Activated T-helper 2 cell treated with anti-CD3 and anti-CD28 coated beads, Interferon-gamma antibody, Interleukin-2, Interleukin-4, amounts not matched to agents 10 μg/mL and 5 μg/mL and 100 μg/mL, durations not matched to agents 14 hours and 24 hours and 36 hours (primary cell): ENCODE measurements around the gene TRMT10A. TPM values are rescaled to one million over a fixed set of nuclear protein-coding genes. Genes with fewer than 3 reads are reported as not detected.

Experiments used
- DNase-seq: peaks from one replicate; pipeline ENCODE4 v3.0.0; 2021; ENCODE audit warnings: low spot score
- H3K27ac Mint-ChIP-seq: one replicate; pipeline ENCODE4 v1.8.0; 2021; ENCODE audit warnings: mixed read lengths
- H3K27me3 Mint-ChIP-seq: one replicate; pipeline ENCODE4 v1.8.0; 2021; ENCODE audit warnings: low read depth, mixed read lengths
- H3K36me3 Mint-ChIP-seq: one replicate; pipeline ENCODE4 v1.8.0; 2021; ENCODE audit warnings: low read depth, mixed read lengths
- H3K4me1 Mint-ChIP-seq: one replicate; pipeline ENCODE4 v1.8.0; 2021; ENCODE audit warnings: low read depth, mixed read lengths
- H3K4me3 Mint-ChIP-seq: one replicate; pipeline ENCODE4 v1.8.0; 2021; ENCODE audit warnings: low read depth, mild to moderate bottlenecking, moderate library complexity, mixed read lengths
- H3K9me3 Mint-ChIP-seq: one replicate; pipeline ENCODE4 v1.8.0; 2021; ENCODE audit warnings: mixed read lengths
- intact Hi-C: fragments of 100-400 bp; cut with micrococcal nuclease; formaldehyde crosslinking; loops from one replicate; pipeline ENCODE4 v1.15.1; 2023
- total RNA-seq: library from RNA; stranded (reverse); gene quantifications from 2 replicates; pipeline ENCODE4 v1.2.3, GENCODE V29; 2022

The TRMT10A gene
- total RNA-seq, result 7.9 and 8.4 TPM in 2 replicates

- peak within 1 kb of the TSS; percentile 95 for H3K27ac Mint-ChIP-seq
- H3K4me1 Mint-ChIP-seq, result peaks cover 12% of the 10 kb centered on the region
- no peaks in the 10 kb centered on the region for H3K9me3 Mint-ChIP-seq
- peak within 1 kb of the TSS; percentile 92 for H3K4me3 Mint-ChIP-seq
- peak; percentile 93 for DNase-seq
- no peaks in the 10 kb centered on the region for H3K36me3 Mint-ChIP-seq
- intact Hi-C loops, result loop anchor here (1.0 to 5.0 kb wide), 13 partner anchors 56 to 1421 kb away; partner anchors contain the start of genes ADH5, EIF4E, LAMTOR3 and METAP1
- H3K27me3 Mint-ChIP-seq, result peaks cover 16% of the 10 kb centered on the region
Measured at GRCh38 chr4:99563310-99564186, at the start of gene TRMT10A. Gene TRMT10A, minus strand, starts transcription at chr4:99564039. Its CDS starts 4,701 bp downstream, at chr4:99559338.

- no peaks in the 10 kb centered on the region for H3K4me1 Mint-ChIP-seq
Measured at GRCh38 chr4:99612704-99613103, 48.9 kb upstream of the TRMT10A start.

GRCh38 chr4:99612281-99612680 lies 48.4 kb upstream of the TRMT10A start:
- Mint-ChIP-seq H3K4me1 (no peaks in the 10 kb centered on the region), H3K36me3 (no peaks in the 10 kb centered on the region), H3K27me3 (peaks cover 10% of the 10 kb centered on the region), H3K27ac (no peak overlapping the region), H3K9me3 (no peaks in the 10 kb centered on the region), H3K4me3 (no peak overlapping the region)
- DNase-seq, result no peak
- intact Hi-C loops, result no loop called here

More at GRCh38 chr4:99612704-99613103, 48.9 kb upstream of the TRMT10A start:
- Mint-ChIP-seq H3K36me3 (no peaks in the 10 kb centered on the region), H3K9me3 (no peaks in the 10 kb centered on the region), H3K27me3 (peaks cover 10% of the 10 kb centered on the region), H3K4me3 (no peak overlapping the region), H3K27ac (no peak overlapping the region)
- DNase-seq, result no peak
- intact Hi-C loops, result no loop called here

- H3K9me3 Mint-ChIP-seq, result no peaks in the 10 kb centered on the region
- H3K4me3 Mint-ChIP-seq, result no peak overlapping the region
- H3K27me3 Mint-ChIP-seq, result peaks cover 14% of the 10 kb centered on the region
- intact Hi-C loops, result no loop called here
- no peaks in the 10 kb centered on the region for H3K36me3 Mint-ChIP-seq
- no peak for DNase-seq
- no peak overlapping the region for H3K27ac Mint-ChIP-seq
- no peaks in the 10 kb centered on the region for H3K4me1 Mint-ChIP-seq
Measured at GRCh38 chr4:99610605-99611175, 46.9 kb upstream of the TRMT10A start.

GRCh38 chr4:99608417-99608816 lies 44.6 kb upstream of the TRMT10A start:
- Mint-ChIP-seq H3K4me1 (no peaks in the 10 kb centered on the region), H3K4me3 (no peak overlapping the region), H3K36me3 (no peaks in the 10 kb centered on the region), H3K27ac (no peak overlapping the region), H3K27me3 (peaks cover 25% of the 10 kb centered on the region), H3K9me3 (no peaks in the 10 kb centered on the region)
- DNase-seq, result no peak
- intact Hi-C loops, result no loop called here

GRCh38 chr4:99606716-99607115 lies 42.9 kb upstream of the TRMT10A start:
- H3K27ac Mint-ChIP-seq, result no peak overlapping the region
- no peak overlapping the region for H3K4me3 Mint-ChIP-seq
- intact Hi-C loops, result no loop called here
- no peaks in the 10 kb centered on the region for H3K9me3 Mint-ChIP-seq
- DNase-seq, result no peak
- H3K27me3 Mint-ChIP-seq, result peaks cover 30% of the 10 kb centered on the region
- no peaks in the 10 kb centered on the region for H3K36me3 Mint-ChIP-seq
- no peaks in the 10 kb centered on the region for H3K4me1 Mint-ChIP-seq

- Mint-ChIP-seq H3K4me3 (no peak overlapping the region), H3K27me3 (no peaks in the 10 kb centered on the region), H3K27ac (no peak overlapping the region), H3K4me1 (no peaks in the 10 kb centered on the region), H3K36me3 (no peaks in the 10 kb centered on the region), H3K9me3 (no peaks in the 10 kb centered on the region)
- intact Hi-C loops, result no loop called here
- DNase-seq, result no peak
Measured at GRCh38 chr4:99594818-99595217, 31.0 kb upstream of the TRMT10A start.

- no peak overlapping the region for H3K4me3 Mint-ChIP-seq
- no peak overlapping the region for H3K27ac Mint-ChIP-seq
- H3K9me3 Mint-ChIP-seq, result no peaks in the 10 kb centered on the region
- intact Hi-C loops, result no loop called here
- DNase-seq, result no peak
- no peaks in the 10 kb centered on the region for H3K27me3 Mint-ChIP-seq
- H3K4me1 Mint-ChIP-seq, result no peaks in the 10 kb centered on the region
- no peaks in the 10 kb centered on the region for H3K36me3 Mint-ChIP-seq
Measured at GRCh38 chr4:99593781-99594641, 30.2 kb upstream of the TRMT10A start.

- no peak for DNase-seq
- intact Hi-C loops, result no loop called here
- Mint-ChIP-seq H3K36me3 (no peaks in the 10 kb centered on the region), H3K4me1 (no peaks in the 10 kb centered on the region), H3K9me3 (no peaks in the 10 kb centered on the region), H3K4me3 (no peak overlapping the region), H3K27ac (no peak overlapping the region), H3K27me3 (peaks cover 2% of the 10 kb centered on the region)
Measured at GRCh38 chr4:99591757-99592156, 27.9 kb upstream of the TRMT10A start.

GRCh38 chr4:99587803-99588202 lies 24.0 kb upstream of the TRMT10A start:
- intact Hi-C loops, result no loop called here
- Mint-ChIP-seq H3K4me3 (no peak overlapping the region), H3K27ac (no peak overlapping the region), H3K9me3 (no peaks in the 10 kb centered on the region), H3K27me3 (peaks cover 11% of the 10 kb centered on the region), H3K4me1 (no peaks in the 10 kb centered on the region), H3K36me3 (no peaks in the 10 kb centered on the region)
- DNase-seq, result no peak

- no peaks in the 10 kb centered on the region for H3K36me3 Mint-ChIP-seq
- H3K4me3 Mint-ChIP-seq, result no peak overlapping the region
- H3K27me3 Mint-ChIP-seq, result peaks cover 14% of the 10 kb centered on the region
- no peak overlapping the region for H3K27ac Mint-ChIP-seq
- no peaks in the 10 kb centered on the region for H3K9me3 Mint-ChIP-seq
- H3K4me1 Mint-ChIP-seq, result no peaks in the 10 kb centered on the region
- DNase-seq, result no peak
- intact Hi-C loops, result no loop called here
Measured at GRCh38 chr4:99587309-99587708, 23.5 kb upstream of the TRMT10A start.

- intact Hi-C loops, result no loop called here
- Mint-ChIP-seq H3K27me3 (peaks cover 17% of the 10 kb centered on the region), H3K9me3 (no peaks in the 10 kb centered on the region), H3K36me3 (no peaks in the 10 kb centered on the region), H3K27ac (no peak overlapping the region), H3K4me3 (no peak overlapping the region), H3K4me1 (no peaks in the 10 kb centered on the region)
- no peak for DNase-seq
Measured at GRCh38 chr4:99586797-99587196, 23.0 kb upstream of the TRMT10A start.
